Measurements from ENCODE around the gene UQCC5. TPM values are rescaled to one million over a fixed set of nuclear protein-coding genes. Genes with fewer than 3 reads are reported as not detected.

The UQCC5 gene
- polyA plus RNA-seq, 1 donor (not counting 4 experiments of a cell fraction or from before 2014, with no cell fraction given), result 20.0 TPM

DNA sequence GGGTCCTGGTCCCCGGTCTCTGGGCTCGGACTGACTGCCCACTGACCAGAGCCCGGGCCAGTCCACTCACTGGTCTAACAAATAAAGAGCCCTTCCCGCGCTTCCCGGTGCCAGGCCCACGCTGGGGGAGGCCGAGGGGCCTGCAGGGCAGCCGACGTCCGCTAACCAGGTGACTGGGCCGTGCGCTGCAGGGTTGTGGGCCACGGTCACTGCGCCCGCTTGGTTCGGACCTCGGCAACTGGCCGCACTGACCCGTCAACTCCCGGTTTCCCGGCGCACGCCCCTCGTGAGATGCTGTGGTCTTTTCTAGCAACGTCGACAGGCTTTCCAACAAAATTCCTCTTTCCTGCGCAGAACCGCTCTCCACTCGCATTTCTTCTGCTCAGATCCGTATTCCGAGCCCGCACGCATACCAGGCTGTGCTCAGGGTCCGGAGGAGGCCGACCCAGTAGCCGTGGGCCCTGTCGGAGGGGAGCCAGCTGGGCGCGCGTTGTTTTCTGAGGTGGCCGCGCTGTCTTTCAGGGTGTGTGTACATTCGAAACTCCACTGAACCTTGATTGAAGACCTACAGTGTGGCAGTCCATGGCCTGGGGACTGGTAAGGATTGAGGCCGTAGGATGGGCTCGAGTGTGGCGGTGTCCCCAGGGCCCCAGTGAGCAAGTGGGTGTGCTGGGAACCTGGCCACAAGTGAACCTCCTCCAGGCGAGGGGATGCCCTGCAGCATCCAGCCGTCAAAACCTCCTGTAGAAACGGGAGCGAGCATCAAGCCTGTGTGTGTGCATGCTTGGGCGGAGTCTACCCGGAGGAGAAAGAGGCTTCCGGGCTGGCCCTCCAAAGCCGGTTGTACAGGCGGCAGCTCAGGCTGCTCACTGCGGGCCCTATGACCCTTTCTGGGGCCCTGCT lies 1.9 kb upstream of the UQCC5 start:
- dilution Hi-C loops (cut with MboI; ENCODE audit: extremely low pct_ligation_motif_present, low sequenced_read_pairs), result no loop called here
- Histone ChIP-seq H3K4me1 (ENCODE audit: control insufficient read depth, extremely low read depth, insufficient read depth, low read length) (peaks cover 49% of the 10 kb centered on the region), H4K20me1 (ENCODE audit: control insufficient read depth, extremely low read depth, insufficient read depth, low read length) (peaks cover 4% of the 10 kb centered on the region), H3K4me2 (ENCODE audit: control insufficient read depth, extremely low read depth, insufficient read depth, low read depth, low read length) (peak overlapping the region; percentile 81), H3K9me1 (ENCODE audit: control insufficient read depth, extremely low read depth, insufficient read depth, low read length) (peaks cover 9% of the 10 kb centered on the region), H3K27ac (ENCODE audit: control insufficient read depth, insufficient read depth, low read length) (no peak overlapping the region), H3K27me3 (ENCODE audit: control insufficient read depth, extremely low read depth, insufficient read depth, low read length) (no peaks in the 10 kb centered on the region), H2AFZ (ENCODE audit: control insufficient read depth, low read length) (peak overlapping the region; percentile 54), H3K36me3 (ENCODE audit: control insufficient read depth in 2 of 2, extremely low read depth in 1 of 2, insufficient read depth in 2 of 2, low read length in 2 of 2) (peaks cover 0 to 11% of the 10 kb centered on the region in 2 experiments), H3K4me3 (ENCODE audit: control insufficient read depth in 2 of 3, extremely low read depth in 1 of 3, insufficient read depth in 2 of 3, low read depth in 1 of 3, low read length in 3 of 3) (peak overlapping the region; percentile 41 to 53 (median 47)), H3K9ac (ENCODE audit: control insufficient read depth, extremely low read depth, insufficient read depth, low read length) (peak overlapping the region; percentile 55), H3K79me2 (ENCODE audit: control insufficient read depth, insufficient read depth, low read length) (peaks cover 38% of the 10 kb centered on the region), H3K9me3 (ENCODE audit: control insufficient read depth, low read depth, low read length) (no peaks in the 10 kb centered on the region)
- DNase-seq (ENCODE audit: low read depth, low spot score) (no peak), FAIRE-seq (no peak)
- TF ChIP-seq CTCF (optimal IDR thresholded peaks at IDR 0.05 in 1 of 3, IDR thresholded peaks at IDR 0.05 in 1 of 3, conservative IDR thresholded peaks at IDR 0.05 in 1 of 3; ENCODE audit: extremely low read depth in 1 of 3, insufficient read depth in 2 of 3, low read length in 3 of 3), result no peak
- TF ChIP-seq EZH2 (IDR thresholded peaks at IDR 0.05; ENCODE audit: low read length), result no peak

DNA sequence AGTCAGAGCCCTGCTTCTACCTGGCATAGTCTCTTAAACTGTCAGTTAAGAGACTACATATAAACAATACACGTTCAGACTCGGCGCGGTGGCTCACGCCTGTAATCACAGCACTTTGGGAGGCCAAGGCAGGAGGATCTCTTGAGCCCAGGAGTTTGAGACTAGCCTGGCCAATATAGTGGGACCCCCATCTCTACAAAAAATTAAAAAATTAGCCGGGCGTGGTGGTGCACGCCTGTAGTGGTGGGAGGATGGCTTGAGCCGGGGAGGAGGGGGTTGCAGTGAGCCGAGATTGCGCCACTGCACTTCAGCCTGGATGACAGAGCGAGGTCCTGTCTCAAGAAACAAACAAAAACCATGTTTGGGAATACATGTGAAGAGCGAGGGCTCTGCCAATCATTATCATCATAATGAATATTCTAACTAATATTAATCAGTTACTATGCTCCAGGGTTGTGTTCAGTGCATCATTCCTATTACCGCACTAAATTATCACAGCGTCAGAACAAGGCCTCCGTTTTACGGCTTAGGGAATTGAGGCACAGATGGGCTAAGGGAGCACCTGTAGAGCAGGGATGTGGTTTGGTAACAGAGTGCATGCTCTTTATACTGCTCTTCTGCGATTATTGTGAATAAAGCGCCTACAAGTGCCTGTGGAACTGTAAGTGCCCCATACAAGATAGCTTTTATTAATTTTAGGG lies 844 bp upstream of the UQCC5 start:
- peaks cover 11% of the 10 kb centered on the region for H3K9me1 ChIP-seq (ENCODE audit: control insufficient read depth, extremely low read depth, insufficient read depth, low read length)
- no peak for FAIRE-seq
- peaks cover 4% of the 10 kb centered on the region for H4K20me1 ChIP-seq (ENCODE audit: control insufficient read depth, extremely low read depth, insufficient read depth, low read length)
- H3K4me3 ChIP-seq (ENCODE audit: control insufficient read depth in 2 of 3, extremely low read depth in 1 of 3, insufficient read depth in 2 of 3, low read depth in 1 of 3, low read length in 3 of 3), result peak overlapping the region in 1 of 3 experiments; percentile 58
- no peak overlapping the region for H3K27ac ChIP-seq (ENCODE audit: control insufficient read depth, insufficient read depth, low read length)
- peaks cover 40% of the 10 kb centered on the region for H3K79me2 ChIP-seq (ENCODE audit: control insufficient read depth, insufficient read depth, low read length)
- H3K4me2 ChIP-seq (ENCODE audit: control insufficient read depth, extremely low read depth, insufficient read depth, low read depth, low read length), result peak overlapping the region; percentile 77
- no peaks in the 10 kb centered on the region for H3K27me3 ChIP-seq (ENCODE audit: control insufficient read depth, extremely low read depth, insufficient read depth, low read length)
- no peak overlapping the region for H3K9ac ChIP-seq (ENCODE audit: control insufficient read depth, extremely low read depth, insufficient read depth, low read length)
- no peaks in the 10 kb centered on the region for H3K9me3 ChIP-seq (ENCODE audit: control insufficient read depth, low read depth, low read length)
- dilution Hi-C loops (cut with MboI; ENCODE audit: extremely low pct_ligation_motif_present, low sequenced_read_pairs), result no loop called here
- H2AFZ ChIP-seq (ENCODE audit: control insufficient read depth, low read length), result no peak overlapping the region
- DNase-seq (ENCODE audit: low read depth, low spot score), result no peak
- peaks cover 3 to 11% of the 10 kb centered on the region in 2 experiments for H3K36me3 ChIP-seq (ENCODE audit: control insufficient read depth in 2 of 2, extremely low read depth in 1 of 2, insufficient read depth in 2 of 2, low read length in 2 of 2)
- peaks cover 49% of the 10 kb centered on the region for H3K4me1 ChIP-seq (ENCODE audit: control insufficient read depth, extremely low read depth, insufficient read depth, low read length)
- no peak for TF ChIP-seq EZH2 (IDR thresholded peaks at IDR 0.05; ENCODE audit: low read length)
- no peak for TF ChIP-seq CTCF (optimal IDR thresholded peaks at IDR 0.05 in 1 of 3, IDR thresholded peaks at IDR 0.05 in 1 of 3, conservative IDR thresholded peaks at IDR 0.05 in 1 of 3; ENCODE audit: extremely low read depth in 1 of 3, insufficient read depth in 2 of 3, low read length in 3 of 3)
